Raji (cell line): ENCODE measurements around the gene PRKCA.

Experiments used
- POLR2A ChIP-seq: IDR thresholded peaks from 2 replicates; pipeline ENCODE4 v1.6.1; 2011; ENCODE audit warnings: low read depth, low read length, control low read depth; ENCODE audit not compliant: insufficient read depth

The PRKCA gene

GRCh38 chr17:66354981-66355380 is 52.6 kb downstream of the PRKCA start:
- no peak for TF ChIP-seq POLR2A

GRCh38 chr17:66355510-66355909 is 53.1 kb downstream of the PRKCA start:
- TF ChIP-seq POLR2A = no peak

- TF ChIP-seq POLR2A = no peak
Measured at GRCh38 chr17:66357037-66357436, 54.6 kb downstream of the PRKCA start.

- no peak for TF ChIP-seq POLR2A
Measured at GRCh38 chr17:66359351-66359750, 56.9 kb downstream of the PRKCA start.

GRCh38 chr17:66364508-66364907 is 62.1 kb downstream of the PRKCA start:
- no peak for TF ChIP-seq POLR2A

- TF ChIP-seq POLR2A = no peak
Measured at GRCh38 chr17:66364990-66365490, 62.6 kb downstream of the PRKCA start.

- no peak for TF ChIP-seq POLR2A
Measured at GRCh38 chr17:66365903-66366302, 63.5 kb downstream of the PRKCA start.

GRCh38 chr17:66367107-66367506 is 64.7 kb downstream of the PRKCA start:
- no peak for TF ChIP-seq POLR2A

GRCh38 chr17:66369830-66370229 is 67.4 kb downstream of the PRKCA start:
- TF ChIP-seq POLR2A = no peak

- TF ChIP-seq POLR2A = no peak
Measured at GRCh38 chr17:66371561-66371960, 69.1 kb downstream of the PRKCA start.

- TF ChIP-seq POLR2A = no peak
Measured at GRCh38 chr17:66372182-66372581, 69.8 kb downstream of the PRKCA start.

- TF ChIP-seq POLR2A = no peak
Measured at GRCh38 chr17:66373079-66373478, 70.7 kb downstream of the PRKCA start.

GRCh38 chr17:66373944-66374817 is 71.8 kb downstream of the PRKCA start:
- no peak for TF ChIP-seq POLR2A

GRCh38 chr17:66375121-66375520 is 72.7 kb downstream of the PRKCA start:
- no peak for TF ChIP-seq POLR2A

GRCh38 chr17:66378296-66378695 is 75.9 kb downstream of the PRKCA start:
- no peak for TF ChIP-seq POLR2A

- no peak for TF ChIP-seq POLR2A
Measured at GRCh38 chr17:66379544-66379943, 77.1 kb downstream of the PRKCA start.

- no peak for TF ChIP-seq POLR2A
Measured at GRCh38 chr17:66379996-66380395, 77.6 kb downstream of the PRKCA start.

- no peak for TF ChIP-seq POLR2A
Measured at GRCh38 chr17:66381701-66382362, 79.4 kb downstream of the PRKCA start.
